Activated CD8-positive, alpha-beta memory T cell treated with anti-CD3 and anti-CD28 coated beads for 4 hours (primary cell): Measurements from ENCODE around the gene TMCC3.
"Not testable (repeated sequence)": the region's sequence is repeated elsewhere in the genome, so short reads cannot be mapped to it uniquely, and the experiment has no call there.

Experiments used
- DNase-seq, 2 donors: peaks; one replicate each; pipeline ENCODE4 v3.0.0-alpha.2; 2020; ENCODE audit warnings: low read depth in 2 of 2

TMCC3 gene

DNA sequence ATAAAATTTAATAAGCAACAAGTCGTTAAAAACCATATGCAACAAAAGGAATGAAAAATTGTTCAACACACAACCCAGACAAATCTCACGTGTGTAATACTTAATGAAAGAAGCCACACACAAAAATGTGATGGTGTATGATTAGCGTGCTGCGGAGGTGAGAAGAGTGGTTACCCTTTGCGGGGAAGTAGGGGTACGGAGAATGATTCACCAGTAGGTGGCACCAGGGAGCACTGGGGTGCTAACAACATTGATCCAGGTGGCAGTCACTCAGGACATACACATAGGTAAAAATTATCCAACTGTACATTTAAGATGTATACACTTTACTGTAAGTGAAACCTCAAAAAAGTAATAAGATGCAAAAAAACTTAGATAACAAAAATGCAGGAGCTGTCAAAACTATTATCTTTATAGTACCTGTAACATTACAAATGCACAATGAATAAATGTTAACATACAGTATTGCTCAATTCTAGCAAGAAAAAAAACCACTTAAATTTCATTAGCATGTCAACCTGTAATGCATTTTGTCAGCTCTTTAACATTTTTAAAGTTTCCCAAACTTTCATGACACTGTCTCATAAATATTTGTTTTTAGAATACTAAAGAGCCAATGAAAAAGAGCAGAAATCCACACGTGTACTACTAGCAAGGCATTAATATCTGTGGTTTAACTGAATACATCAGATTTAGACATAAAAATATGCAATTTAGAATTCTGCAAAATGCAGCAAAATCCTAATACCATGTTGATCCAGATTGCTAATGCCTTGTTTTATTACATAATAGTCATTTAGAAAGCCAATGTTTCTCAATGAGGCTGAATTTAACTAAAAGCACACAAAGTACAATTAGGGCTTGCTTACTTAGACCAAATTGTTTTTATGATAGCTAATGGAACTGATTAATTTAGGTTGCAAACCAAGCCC is 46.7 kb downstream of the TMCC3 start:
- peak; percentile 11 to 13 for DNase-seq

DNA sequence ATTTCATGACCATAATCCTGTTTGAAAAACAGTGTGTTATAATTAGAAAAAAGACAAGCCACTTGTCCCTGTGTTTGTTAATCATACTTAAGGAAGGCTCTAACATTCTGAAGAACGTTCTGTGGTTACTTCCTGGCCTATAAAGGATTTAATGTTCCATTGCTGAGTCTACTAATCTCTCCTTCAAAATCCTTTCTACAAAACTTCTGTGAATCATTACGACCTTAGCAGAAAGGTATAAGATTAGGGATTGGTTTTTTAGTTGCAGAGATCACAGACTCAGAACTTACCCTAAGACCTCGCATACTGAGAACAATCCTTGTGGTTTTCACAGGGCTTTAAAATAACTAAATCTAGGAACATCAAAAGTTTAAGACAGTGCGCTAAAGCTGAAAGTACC is 48.3 kb downstream of the TMCC3 start:
- no peak for DNase-seq

DNA sequence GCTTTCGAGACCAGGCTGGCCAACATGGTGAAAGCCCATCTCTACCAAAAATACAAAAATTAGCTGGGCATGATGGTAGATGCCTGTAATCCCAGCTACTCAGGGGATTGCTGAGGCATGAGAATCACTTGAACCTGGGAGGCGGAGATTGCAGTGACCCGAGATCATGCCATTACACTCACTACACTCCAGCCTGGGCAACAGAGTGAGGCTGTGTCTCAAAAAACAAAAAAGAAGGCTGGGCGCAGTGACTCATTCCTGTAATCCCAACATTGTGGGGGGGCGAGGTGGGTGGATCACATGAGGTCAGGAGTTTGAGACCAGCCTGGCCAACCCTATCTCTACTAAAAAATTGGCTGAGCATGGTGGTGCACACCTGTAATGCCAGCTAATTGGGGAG is 49.0 kb downstream of the TMCC3 start:
- DNase-seq: not testable (repeated sequence)

DNA sequence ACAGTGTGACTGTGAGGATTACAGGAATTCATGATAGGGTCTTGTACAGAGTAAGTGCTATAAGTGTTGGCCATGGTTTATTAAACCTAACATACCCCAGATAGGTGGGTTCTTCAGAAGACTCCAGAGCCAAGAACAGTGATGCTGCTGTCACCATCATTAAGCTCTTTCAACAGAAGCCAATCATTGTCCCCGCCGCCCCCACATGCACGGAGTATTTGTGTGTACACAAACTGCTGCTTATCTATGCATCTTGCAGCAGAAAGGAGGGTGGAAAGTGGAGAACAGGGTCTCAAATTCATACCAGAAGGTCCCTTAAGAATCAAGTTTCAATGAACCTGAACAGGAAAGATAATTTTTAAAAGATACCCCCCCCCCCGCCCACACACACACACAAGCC is 51.2 kb downstream of the TMCC3 start:
- no peak for DNase-seq

DNA sequence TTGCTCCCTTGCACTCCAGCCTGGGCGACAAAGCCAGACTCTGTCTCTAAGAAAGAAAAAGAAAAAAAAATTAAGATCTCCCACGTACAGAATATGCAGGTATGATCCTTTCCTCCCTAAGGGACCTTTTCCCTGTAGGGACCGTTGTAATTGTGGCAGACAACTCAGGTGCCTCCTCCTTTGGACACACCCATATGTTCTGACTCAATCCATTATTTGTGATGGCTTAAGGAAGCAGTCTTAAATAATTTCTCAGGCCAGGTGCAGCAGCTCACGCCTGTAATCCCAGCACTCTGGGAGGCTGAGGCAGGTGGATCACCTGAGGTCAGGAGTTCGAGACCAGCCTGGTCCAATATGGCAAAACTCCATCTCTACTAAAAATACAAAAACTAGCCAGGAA is 53.1 kb downstream of the TMCC3 start:
- no peak for DNase-seq

DNA sequence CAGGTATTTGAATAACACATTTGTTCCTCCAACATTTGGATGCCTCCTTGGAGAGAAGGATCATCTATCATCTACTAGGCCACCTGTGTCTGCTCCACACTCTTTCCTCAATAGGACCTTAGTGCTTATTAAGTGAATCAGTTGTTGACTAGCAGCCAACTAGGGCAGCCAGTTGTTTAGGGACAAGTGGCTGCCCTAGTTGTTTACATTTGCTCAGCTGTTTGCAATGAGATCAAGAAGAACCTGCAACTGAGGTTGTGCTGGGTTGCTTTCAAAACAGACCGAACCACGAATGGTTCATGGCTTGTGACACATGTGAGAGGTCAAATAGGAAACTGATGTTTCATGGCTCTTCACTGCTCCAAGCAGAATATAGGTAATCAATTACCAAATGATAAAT is 53.8 kb downstream of the TMCC3 start:
- DNase-seq: no peak

DNA sequence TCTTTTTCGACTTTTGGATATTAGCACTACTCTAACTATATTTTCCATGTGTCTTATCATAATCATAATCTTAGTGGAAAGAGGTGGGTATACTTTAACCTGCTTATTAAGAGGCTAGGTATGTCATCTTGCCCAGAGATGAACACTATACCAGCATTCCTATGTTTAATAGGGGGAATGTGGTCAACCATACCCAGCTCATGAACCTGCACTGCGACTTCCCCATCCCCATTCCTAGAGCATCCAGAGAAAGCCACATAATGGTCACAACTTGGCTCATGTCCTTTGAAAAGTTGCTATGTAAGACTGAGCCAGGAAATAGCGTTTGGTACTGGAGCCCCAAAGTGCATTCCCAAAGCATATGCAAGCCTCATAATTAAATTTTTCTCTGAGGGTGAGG is 55.2 kb downstream of the TMCC3 start:
- DNase-seq: no peak

DNA sequence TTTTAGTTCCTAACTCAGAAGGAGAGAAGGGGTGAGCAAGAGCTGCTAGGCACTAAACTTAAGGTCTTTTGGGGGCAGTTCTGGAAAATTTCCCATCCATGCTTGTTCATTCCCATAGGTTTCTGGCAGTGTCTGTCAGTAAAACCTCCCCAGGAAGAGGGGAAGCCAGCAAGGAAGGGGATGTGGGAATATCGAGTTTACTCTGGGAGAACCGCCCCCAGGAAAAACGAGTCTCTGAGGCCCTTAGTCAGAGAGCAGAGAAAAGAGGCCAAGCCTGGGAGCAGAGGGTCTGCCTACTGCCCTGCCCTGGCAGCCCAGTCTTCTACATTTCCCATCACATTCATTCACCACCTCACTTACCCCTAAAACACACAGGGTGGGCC is 55.9 kb downstream of the TMCC3 start:
- no peak for DNase-seq

DNA sequence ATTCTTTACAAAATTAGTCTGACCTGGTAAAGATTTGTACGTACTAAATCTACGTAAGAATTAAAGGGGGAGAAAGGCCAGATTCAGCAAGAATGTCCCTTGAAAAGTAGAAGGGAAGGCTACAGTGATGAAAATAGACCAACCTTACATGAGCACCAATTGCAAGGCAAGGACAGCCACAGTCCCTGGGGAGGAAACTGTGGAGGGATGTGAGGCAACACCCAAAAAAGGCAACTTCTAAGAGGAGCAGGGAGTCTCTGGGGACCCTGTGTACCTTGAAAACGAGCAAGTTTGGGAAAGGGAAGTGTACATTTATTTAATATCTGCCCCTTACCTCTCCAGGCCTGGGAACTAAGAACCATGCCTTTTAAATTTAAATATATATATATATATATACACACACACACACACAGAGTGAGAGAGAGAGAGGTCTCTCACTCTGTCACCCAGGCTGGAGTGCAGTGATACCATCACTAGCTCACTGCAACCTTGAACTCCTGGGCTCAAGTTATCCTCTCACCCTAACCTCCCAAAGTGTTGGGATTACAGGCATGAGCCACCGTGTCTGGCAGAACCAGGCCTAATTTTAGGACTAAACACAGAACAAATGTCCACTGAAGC is 56.4 kb downstream of the TMCC3 start:
- DNase-seq: no peak

DNA sequence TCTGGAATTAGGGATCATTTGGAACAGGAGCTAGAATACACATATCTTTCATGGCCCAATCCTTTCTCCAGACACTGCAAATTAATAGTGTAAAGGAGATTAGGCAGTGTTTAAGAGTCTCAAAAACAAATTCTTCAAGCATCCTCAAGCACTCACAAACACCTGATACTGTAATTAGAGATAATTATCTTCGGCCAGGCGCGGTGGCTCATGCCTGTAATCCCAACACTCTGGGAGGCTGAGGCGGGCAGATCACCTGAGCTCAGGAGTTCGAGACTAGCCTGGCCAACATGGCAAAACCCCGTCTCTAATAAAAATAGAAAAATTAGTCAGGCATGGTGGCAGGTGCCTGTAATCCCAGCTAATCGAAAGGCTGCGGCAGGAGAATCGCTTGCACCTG is 57.6 kb downstream of the TMCC3 start:
- not testable (repeated sequence) for DNase-seq

DNA sequence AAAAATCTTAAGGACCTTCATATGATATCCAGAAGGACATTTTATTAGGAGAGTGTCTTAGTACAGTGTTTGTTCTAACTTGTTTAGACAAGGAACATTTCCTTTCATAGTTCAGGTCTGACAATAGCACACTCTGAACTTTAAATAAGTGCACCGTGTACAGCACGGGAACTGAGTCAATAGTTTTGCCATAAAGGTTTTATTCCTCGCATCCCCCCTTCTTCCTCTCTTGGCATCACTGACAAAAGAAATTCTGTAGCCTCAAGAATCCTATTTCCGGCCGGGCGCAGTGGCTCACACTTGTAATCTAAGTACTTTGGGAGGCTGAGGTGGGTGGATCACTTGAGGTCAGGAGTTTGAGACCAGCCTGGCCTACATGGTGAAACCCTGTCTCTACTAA is 58.3 kb downstream of the TMCC3 start:
- DNase-seq: no peak

DNA sequence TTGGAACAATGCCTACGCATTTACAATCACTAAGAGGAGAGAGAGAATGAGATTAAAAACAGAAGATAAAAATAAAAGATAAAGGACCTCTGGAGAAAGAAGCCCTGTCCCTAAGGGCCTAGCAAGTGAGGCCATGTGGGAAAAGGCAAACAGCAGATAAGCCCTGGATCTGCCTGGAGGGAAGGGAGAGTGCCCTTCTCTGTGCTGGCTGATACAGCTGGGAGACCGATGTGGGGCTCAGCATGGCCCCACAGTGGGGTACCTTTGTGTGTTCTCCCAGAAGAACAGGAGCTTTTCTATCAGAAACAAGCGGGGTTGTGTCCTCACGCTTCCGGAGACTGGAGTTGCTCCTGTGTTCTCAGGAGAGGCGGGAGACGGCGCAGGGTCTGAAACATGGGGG is 59.9 kb downstream of the TMCC3 start:
- DNase-seq: no peak

DNA sequence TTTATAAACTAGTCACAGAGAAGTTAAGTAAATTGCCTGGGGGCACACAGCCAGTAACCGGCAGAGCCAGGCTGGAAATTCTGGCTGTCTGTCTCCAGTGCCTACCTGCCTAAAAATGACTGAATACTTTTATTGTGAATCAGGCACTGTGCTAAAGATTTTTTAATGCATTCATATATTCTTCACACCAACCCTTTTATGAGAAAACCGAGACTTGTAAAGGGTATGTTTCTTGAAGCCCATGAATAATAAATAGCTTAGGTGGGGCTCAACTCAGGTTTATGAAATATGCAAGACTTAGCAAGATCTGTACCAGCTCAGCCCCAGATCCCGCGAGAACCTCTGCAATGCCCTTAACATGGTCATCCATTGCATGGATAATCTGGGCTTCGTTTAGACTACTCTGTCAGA is 60.8 kb downstream of the TMCC3 start:
- DNase-seq: no peak

DNA sequence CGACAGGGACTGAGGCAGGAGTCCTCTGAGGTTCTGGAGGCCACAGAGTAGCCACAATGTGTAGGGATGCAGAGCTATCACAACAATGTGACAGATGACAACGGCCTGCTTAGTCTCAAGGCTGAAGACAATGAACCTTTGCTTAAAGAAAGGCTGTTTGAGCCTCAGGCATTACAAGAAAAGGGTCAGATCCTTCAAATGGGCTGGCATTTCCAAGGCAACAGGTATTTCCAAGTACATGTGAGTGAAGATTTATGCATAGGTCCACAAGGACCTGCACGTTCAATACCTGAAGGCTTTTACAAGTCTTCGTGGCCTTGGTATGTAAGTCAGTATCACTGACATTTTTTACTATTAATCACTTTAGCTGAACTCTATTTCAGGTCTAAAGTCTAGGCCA is 62.0 kb downstream of the TMCC3 start:
- DNase-seq: no peak

DNA sequence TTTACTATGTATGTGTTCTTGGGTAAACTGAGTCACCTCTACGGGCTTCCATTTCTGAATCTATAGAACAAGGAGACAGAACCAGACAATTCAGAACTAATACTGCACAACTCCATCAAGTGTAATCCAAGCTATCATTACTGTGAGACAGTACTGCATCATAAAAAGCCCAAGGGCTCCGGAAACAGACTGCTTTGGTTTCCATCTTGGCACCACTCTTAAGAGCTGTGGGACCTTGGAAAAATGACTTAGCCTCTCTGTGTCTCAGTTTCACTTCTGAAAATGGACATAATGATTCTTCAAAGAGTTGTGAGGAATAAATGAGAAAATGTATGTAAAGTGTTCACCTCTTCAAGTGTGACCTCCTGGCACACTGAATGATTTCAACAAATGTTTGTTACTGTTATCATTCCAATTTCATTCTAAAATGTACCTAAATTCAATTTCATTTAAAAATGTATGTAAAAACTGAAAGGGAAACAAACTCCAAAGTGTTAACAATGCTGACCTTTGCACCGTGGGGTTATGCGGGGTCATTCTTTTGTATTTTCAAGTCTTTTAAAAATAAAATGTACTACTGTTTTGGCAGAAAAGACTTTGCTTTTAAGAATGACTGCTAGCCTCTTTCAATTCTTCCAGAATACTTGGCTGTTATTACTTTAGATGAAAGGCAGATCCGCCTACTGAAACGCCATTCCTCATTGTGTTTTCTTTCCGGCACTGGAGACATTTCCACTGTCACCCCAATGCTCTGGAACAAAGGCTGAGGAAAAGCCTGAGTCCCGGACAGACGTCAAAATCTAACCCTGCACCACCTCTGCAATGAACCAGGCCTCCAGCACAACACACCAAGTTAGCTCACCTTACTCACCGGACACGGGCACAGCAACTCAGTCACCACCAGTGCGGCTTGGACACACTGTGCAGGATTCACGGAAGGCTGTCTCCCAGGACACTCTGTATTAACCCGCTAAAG is 62.8 kb downstream of the TMCC3 start:
- DNase-seq: no peak

DNA sequence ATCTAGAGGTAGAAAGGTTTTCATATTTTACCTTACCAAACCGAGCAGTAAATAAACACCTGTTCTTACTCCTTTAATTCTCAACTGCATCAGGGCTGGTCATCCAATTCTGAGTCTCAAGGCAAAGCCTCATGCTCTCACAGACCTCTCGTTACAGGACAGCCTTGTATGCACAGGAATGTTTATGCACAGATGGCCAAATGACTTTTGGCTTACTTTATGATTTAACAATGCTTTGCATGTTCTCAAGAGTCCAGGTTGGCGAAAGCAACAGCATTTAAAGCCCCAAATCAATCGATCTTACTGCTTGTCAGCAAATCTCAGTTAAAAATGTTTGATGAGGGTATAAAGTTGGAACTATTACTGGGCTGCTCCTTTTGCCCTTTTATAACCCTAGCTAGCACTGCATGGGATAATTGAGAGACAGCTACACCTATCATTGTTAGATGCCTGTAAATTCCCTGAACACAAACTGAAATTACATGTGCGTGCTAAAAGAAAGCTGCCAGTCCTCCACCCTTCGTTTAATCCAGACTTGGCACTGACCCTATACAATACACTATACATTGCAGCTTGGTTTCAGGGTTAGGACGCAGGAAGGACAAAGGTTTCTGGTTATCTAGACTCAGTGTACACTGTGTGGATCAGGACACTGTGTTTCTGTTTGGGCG is 63.6 kb downstream of the TMCC3 start:
- DNase-seq: no peak

DNA sequence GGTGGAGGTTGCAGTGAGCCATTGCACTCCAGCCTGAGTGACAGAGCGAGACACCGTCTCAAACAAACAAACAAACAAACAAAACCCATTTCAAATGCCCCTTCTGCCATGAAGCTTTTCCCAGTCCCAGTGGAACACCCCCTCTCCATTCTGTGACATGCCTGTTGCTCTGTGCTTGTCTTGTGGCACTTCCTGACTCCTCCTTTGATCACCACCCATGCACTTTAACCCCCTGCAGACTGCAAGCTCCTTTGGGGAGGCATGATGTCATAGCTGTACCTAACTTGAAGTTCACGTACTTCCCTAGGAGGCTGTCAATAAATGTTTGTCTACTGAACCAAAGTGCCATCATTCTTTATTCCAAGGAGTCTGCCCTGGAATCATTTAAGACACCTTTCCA is 64.7 kb downstream of the TMCC3 start:
- no peak for DNase-seq

DNA sequence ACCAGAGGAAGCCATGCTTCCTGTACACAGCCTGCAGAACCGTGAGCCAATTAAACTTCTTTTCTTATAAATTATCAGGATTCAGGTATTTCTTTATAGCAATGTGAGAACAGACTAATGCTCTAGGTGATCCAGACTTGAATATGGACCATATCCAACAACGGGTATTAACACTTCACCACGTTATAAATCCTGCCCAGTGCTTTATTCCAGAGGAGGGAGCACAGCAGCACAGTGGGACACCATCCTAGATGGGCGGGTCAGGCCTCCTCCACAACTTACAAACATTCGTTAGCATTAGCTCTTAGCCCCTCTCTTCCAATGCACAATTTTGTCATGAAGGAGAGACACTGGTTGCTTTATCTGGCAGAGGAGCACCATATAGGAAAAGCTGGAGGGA is 66.0 kb downstream of the TMCC3 start:
- no peak for DNase-seq

DNA sequence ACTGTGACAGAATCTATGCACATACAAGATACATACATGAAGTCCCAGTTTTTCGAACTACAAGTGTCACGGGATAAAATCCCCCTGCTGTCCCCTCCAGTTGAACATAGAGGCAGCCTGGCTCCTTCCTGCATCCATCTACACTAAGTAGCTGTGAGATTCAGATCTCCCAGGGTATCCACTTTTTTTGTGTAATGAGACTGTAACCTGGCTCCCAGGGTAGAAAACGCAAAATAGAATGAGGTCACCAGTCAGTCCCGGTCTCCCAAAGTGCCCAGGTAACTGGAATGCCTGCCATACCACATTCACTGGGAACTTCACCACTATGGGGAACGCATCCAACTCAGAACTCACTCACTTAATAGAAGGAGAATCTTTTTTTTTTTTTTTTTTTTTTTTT is 67.8 kb downstream of the TMCC3 start:
- no peak for DNase-seq

DNA sequence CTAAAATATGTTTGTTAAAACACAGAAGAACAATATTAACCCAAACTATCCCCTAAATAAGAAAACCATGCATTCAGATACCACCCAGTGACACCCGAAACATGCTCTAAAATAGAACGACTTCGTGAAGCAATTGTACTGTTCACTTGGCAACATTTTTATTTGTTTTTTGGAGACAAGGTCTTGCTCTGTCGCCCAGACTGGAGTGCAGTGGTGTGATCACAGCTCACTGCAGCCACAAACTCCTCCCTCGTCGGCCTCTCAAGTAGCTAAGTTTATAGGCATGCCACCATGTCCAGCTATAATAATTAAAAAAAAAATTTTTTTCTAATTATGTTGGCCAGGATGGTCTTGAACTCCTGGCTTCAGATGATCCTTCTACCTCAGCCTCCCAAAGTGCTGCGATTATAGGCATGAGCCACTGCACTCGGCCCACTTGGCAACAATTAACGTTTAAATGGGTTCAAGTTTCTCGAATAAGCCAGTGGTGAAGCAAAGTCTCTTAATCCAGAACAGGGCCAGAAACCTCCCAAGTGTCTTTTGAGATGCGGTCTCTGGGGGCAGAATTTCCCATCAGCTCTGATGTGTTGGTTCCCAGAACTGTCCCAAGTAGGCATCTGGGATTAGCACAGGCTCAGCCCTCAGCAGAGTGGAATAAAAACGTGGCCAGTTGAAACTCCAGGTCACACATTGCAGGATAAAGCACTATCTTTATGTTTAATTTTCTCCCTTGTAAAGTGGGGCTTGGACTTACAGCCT is 74.5 kb downstream of the TMCC3 start:
- no peak for DNase-seq

DNA sequence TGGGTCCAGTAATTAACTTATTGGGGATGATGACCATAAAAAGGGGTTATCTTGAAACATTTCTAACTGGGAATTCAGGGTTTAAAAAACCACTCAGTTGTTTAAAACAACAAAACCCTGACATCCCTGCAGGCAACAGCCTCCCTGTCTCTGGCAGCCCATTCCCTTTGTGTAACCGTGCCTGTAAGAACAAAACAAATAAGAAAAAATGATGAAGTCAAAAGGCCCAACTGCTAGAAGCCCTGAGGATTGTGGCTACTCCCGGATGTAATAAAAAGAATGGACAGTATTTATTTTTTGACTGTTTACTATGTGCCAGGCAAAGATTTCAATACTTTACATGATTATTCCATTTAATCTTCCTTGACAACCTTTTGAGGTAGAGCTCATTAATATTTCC is 75.3 kb downstream of the TMCC3 start:
- no peak for DNase-seq
